Testis (tissue), 3 donors: Measurements from ENCODE around the gene DAPP1. TPM values are rescaled to one million over a fixed set of nuclear protein-coding genes. Genes with fewer than 3 reads are reported as not detected.

ENCODE experiments used
- DNase-seq: peaks from one replicate; pipeline ENCODE4 v3.0.0-alpha.2; 2019
- H3K27ac ChIP-seq, 2 donors: fragments of 200-600 bp; sonication (generic); one replicate each; pipeline ENCODE4 v1.5.1; 2019
- H3K27me3 ChIP-seq: fragments of 200-600 bp; sonication (generic); one replicate; pipeline ENCODE4 v1.5.1; 2019
- H3K36me3 ChIP-seq: fragments of 200-600 bp; sonication (generic); one replicate; pipeline ENCODE4 v1.5.1; 2017; ENCODE audit warnings: low read depth; ENCODE audit errors: missing control alignments
- H3K4me1 ChIP-seq: fragments of 200-600 bp; sonication (generic); one replicate; pipeline ENCODE4 v1.5.1; 2019
- H3K4me3 ChIP-seq, 2 donors: fragments of 200-600 bp; sonication (generic); one replicate each; pipeline ENCODE4 v1.5.1; 2017 to 2019
- H3K9me3 ChIP-seq: fragments of 200-600 bp; sonication (generic); one replicate; pipeline ENCODE4 v1.5.1; 2017
- POLR2A ChIP-seq: fragments of 450-650 bp; IDR thresholded peaks from one replicate; pipeline ENCODE4 v1.6.1; 2017; ENCODE audit warnings: antibody characterized with exemption, mild to moderate bottlenecking, moderate library complexity
- WGBS, 2 donors: methylation state at CpG; one replicate each; pipeline ENCODE4 v1.1.5; 2018; 5-methylcytosine and 5-hydroxymethylcytosine counted together
- intact Hi-C: fragments of 100-400 bp; cut with DNase I; formaldehyde crosslinking; loops from one replicate; pipeline ENCODE4 v1.15.1; 2023; ENCODE audit warnings: low total_unique reads
- polyA plus RNA-seq: library from polyadenylated mRNA; stranded (reverse); fragments of 350-450 nt; fragmentation: Illumina TruSeq; extraction: RNeasy Lipid Tissue Mini Kit (QIAGEN cat#74804); gene quantifications from one replicate; pipeline ENCODE4 v1.2.3, GENCODE V29; 2014; ENCODE audit warnings: low read depth, low replicate concordance; ENCODE audit not compliant: insufficient read depth
- total RNA-seq, 2 donors: library from RNA; depleted of rRNA; stranded (reverse); fragments of >200 nt; gene quantifications; one replicate each; pipeline ENCODE4 v1.2.3, GENCODE V29; 2016
- TF ChIP-seq, protein P1 (sequence below), 3 experiments: fragments of 450-650 bp in 2 of 3; fragments of 200-600 bp in 1 of 3; sonication (generic) in 1 of 3; IDR thresholded peaks; one replicate each; pipeline ENCODE4 v1.5.1; 2016 to 2019; ENCODE audit warnings: antibody characterized with exemption in 3 of 3, mild to moderate bottlenecking in 2 of 3, moderate library complexity in 1 of 3

The DAPP1 gene
- total and polyA plus RNA-seq, 3 donors from 2014 or later, result 0.50 to 2.4 (median 1.1) TPM

DNA sequence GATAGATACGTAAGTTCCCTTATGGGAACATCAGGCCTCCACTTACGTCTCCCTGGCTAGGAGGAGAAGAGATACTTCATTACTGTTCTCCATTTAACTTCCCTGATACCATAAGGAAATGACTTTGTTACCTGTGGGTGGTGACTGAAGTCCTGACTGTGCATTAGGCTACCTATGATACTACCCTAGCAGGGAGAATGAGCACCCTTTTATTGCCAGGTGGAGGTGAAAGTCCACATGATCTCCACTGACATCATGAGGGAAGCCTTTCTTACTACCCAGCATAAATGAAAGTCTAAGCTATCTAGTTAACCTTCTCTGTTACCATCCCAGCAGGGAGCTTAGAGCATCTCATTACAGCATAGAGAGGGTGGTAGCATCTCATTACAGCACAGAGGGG is 102.0 kb downstream of the DAPP1 start:
- intact Hi-C loops, result no loop called here
- H3K36me3 ChIP-seq, result no peaks in the 10 kb centered on the region
- no peaks in the 10 kb centered on the region for H3K27me3 ChIP-seq
- no peak for TF ChIP-seq POLR2A
- TF ChIP-seq, protein P1, sequence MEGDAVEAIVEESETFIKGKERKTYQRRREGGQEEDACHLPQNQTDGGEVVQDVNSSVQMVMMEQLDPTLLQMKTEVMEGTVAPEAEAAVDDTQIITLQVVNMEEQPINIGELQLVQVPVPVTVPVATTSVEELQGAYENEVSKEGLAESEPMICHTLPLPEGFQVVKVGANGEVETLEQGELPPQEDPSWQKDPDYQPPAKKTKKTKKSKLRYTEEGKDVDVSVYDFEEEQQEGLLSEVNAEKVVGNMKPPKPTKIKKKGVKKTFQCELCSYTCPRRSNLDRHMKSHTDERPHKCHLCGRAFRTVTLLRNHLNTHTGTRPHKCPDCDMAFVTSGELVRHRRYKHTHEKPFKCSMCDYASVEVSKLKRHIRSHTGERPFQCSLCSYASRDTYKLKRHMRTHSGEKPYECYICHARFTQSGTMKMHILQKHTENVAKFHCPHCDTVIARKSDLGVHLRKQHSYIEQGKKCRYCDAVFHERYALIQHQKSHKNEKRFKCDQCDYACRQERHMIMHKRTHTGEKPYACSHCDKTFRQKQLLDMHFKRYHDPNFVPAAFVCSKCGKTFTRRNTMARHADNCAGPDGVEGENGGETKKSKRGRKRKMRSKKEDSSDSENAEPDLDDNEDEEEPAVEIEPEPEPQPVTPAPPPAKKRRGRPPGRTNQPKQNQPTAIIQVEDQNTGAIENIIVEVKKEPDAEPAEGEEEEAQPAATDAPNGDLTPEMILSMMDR (IDR thresholded peaks at IDR 0.05), result no peak
- 93 to 97% methylated on average over 2 of the region's 2 CpGs for WGBS, 2 donors
- no peak overlapping the region for H3K4me3 ChIP-seq
- H3K4me1 ChIP-seq, result no peaks in the 10 kb centered on the region
- no peaks in the 10 kb centered on the region for H3K9me3 ChIP-seq
- H3K27ac ChIP-seq, result no peak overlapping the region
- DNase-seq, result no peak

Other genes starting within 250 kb of the DAPP1 start
- gene MTTP, start 242.0 kb upstream of the DAPP1 start, total RNA-seq, result 10 to 100 TPM in 1 of 2 donors, 1 to 10 TPM in 1; 6.8 to 15.4 TPM
- 26.0 TPM for gene MTTP, start 242.0 kb upstream of the DAPP1 start, polyA plus RNA-seq
- under 1 TPM; 0.39 to 0.81 TPM for gene C4orf54, start 159.0 kb upstream of the DAPP1 start, total RNA-seq
- gene C4orf54, start 159.0 kb upstream of the DAPP1 start, polyA plus RNA-seq, result 0.46 TPM
- 10 to 100 TPM; 42.0 to 51.7 TPM for gene LAMTOR3, start 77.6 kb downstream of the DAPP1 start, total RNA-seq
- gene LAMTOR3, start 77.6 kb downstream of the DAPP1 start, polyA plus RNA-seq, result 50.2 TPM
- gene DNAJB14, start 129.8 kb downstream of the DAPP1 start, total RNA-seq, result 10 to 100 TPM; 19.9 to 22.4 TPM
- gene DNAJB14, start 129.8 kb downstream of the DAPP1 start, polyA plus RNA-seq, result 7.7 TPM
- 10 to 100 TPM; 73.0 to 91.5 TPM for gene H2AZ1, start 133.4 kb downstream of the DAPP1 start, total RNA-seq
- gene H2AZ1, start 133.4 kb downstream of the DAPP1 start, polyA plus RNA-seq, result 260 TPM